Suprapubic skin (tissue), 4 donors: ENCODE measurements around the gene OSGEP. TPM values are rescaled to one million over a fixed set of nuclear protein-coding genes. Genes with fewer than 3 reads are reported as not detected.
A peak's percentile ranks its signal among the peaks of the same experiment; 100 is the strongest.

Source experiments
- DNase-seq, 2 donors: peaks; one replicate each; pipeline ENCODE4 v3.0.0-alpha.2; 2019; ENCODE audit warnings: low spot score in 2 of 2
- H3K27ac ChIP-seq: fragments of 200-600 bp; sonication (generic); one replicate; pipeline ENCODE4 v1.5.1; 2019
- H3K27me3 ChIP-seq: fragments of 200-600 bp; sonication (generic); one replicate; pipeline ENCODE4 v1.5.1; 2019
- H3K36me3 ChIP-seq: fragments of 200-600 bp; sonication (generic); one replicate; pipeline ENCODE4 v1.5.1; 2019
- H3K4me1 ChIP-seq: fragments of 200-600 bp; sonication (generic); one replicate; pipeline ENCODE4 v1.5.1; 2019
- H3K4me3 ChIP-seq: fragments of 200-600 bp; sonication (generic); one replicate; pipeline ENCODE4 v1.5.1; 2019; ENCODE audit warnings: mild to moderate bottlenecking
- H3K9me3 ChIP-seq: fragments of 200-600 bp; sonication (generic); one replicate; pipeline ENCODE4 v1.5.1; 2019
- EP300 ChIP-seq: sonication (generic); formaldehyde crosslinking; IDR thresholded peaks from one replicate; pipeline ENCODE4 v1.6.1; 2017; ENCODE audit warnings: antibody characterized with exemption
- POLR2A ChIP-seq, 2 donors: fragments of 450-650 bp; IDR thresholded peaks; one replicate each; pipeline ENCODE4 v1.6.1; 2017; ENCODE audit warnings: antibody characterized with exemption in 2 of 2, mild to moderate bottlenecking in 2 of 2, moderate library complexity in 2 of 2
- POLR2AphosphoS5 ChIP-seq, 3 donors: sonication (generic); formaldehyde crosslinking; IDR thresholded peaks; one replicate each; pipeline ENCODE4 v1.6.1; 2017; ENCODE audit warnings: antibody characterized with exemption in 3 of 3
- WGBS: methylation state at CpG from one replicate; pipeline ENCODE4 v1.1.5; 2018; 5-methylcytosine and 5-hydroxymethylcytosine counted together
- total RNA-seq, 4 donors: library from RNA; depleted of rRNA; stranded (reverse); fragments of >200 nt; gene quantifications; one replicate each; pipeline ENCODE4 v1.1.0, GENCODE V29; 2016
- TF ChIP-seq, protein P1 (sequence below), 2 donors: fragments of 200-600 bp in 1 of 2; fragments of 450-650 bp in 1 of 2; sonication (generic) in 1 of 2; IDR thresholded peaks; one replicate each; pipeline ENCODE4 v1.5.1; 2016 to 2019; ENCODE audit warnings: antibody characterized with exemption in 2 of 2, mild to moderate bottlenecking in 1 of 2, moderate library complexity in 1 of 2

The OSGEP gene
- total RNA-seq, 4 donors from 2014 or later: 40.8 to 91.0 (median 44.8) TPM

DNA sequence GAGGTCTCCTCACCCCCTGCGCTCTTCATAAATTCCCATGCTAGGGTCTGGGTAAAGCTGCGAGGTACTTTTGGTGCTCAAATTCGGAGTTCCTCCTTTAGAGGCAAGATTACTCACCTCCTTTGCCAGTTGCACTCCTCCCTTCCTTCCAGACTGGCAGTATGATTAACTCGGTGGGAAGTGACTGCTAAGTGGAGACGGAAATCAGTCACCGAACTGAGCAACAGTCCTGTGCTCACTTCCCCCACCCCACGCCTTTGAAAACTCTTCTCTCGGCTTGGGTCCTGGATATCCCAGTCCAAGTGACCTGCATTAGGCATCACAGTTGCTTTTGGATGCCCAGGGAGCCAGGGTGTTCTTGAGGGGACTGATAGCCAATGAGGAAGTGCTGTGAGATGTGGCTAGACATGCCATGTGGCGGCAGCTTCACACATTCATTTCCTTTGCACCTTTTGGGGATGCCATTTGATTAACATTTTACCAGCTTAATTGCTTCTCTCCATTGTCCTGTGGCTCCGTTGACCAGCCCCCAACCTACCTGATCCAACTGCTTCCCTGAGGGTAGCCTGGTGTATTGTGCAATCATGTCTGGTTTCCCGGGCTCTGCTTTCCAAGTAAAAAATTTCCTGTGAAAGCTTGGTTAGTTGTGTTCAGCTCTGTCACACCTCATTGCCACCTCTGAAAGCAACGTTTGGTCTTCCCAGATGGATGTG, 15.4 kb upstream of the OSGEP start:
- Histone ChIP-seq H3K4me1 (peaks cover 20% of the 10 kb centered on the region), H3K27ac (peak overlapping the region; percentile 92), H3K27me3 (no peaks in the 10 kb centered on the region), H3K4me3 (peak overlapping the region; percentile 75), H3K36me3 (peaks cover 30% of the 10 kb centered on the region), H3K9me3 (no peaks in the 10 kb centered on the region)
- DNase-seq: peak in 1 of 2 donors; percentile 73
- 3% methylated on average over 12 of the region's 12 CpGs for WGBS
- TF ChIP-seq POLR2AphosphoS5 (IDR thresholded peaks at IDR 0.05): no peak
- no peak for TF ChIP-seq POLR2A (IDR thresholded peaks at IDR 0.05)
- TF ChIP-seq, protein P1, sequence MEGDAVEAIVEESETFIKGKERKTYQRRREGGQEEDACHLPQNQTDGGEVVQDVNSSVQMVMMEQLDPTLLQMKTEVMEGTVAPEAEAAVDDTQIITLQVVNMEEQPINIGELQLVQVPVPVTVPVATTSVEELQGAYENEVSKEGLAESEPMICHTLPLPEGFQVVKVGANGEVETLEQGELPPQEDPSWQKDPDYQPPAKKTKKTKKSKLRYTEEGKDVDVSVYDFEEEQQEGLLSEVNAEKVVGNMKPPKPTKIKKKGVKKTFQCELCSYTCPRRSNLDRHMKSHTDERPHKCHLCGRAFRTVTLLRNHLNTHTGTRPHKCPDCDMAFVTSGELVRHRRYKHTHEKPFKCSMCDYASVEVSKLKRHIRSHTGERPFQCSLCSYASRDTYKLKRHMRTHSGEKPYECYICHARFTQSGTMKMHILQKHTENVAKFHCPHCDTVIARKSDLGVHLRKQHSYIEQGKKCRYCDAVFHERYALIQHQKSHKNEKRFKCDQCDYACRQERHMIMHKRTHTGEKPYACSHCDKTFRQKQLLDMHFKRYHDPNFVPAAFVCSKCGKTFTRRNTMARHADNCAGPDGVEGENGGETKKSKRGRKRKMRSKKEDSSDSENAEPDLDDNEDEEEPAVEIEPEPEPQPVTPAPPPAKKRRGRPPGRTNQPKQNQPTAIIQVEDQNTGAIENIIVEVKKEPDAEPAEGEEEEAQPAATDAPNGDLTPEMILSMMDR (IDR thresholded peaks at IDR 0.05): no peak
- TF ChIP-seq EP300: no peak

- WGBS: 0% methylated on average over 16 of the region's 40 CpGs
- Histone ChIP-seq H3K27me3 (no peaks in the 10 kb centered on the region), H3K4me3 (peak within 1 kb of the TSS; percentile 75), H3K36me3 (peaks cover 23% of the 10 kb centered on the region), H3K4me1 (peaks cover 20% of the 10 kb centered on the region), H3K9me3 (no peaks in the 10 kb centered on the region), H3K27ac (peak within 1 kb of the TSS; percentile 92)
- TF ChIP-seq, protein P1 (IDR thresholded peaks at IDR 0.05): no peak
- TF ChIP-seq POLR2AphosphoS5 (IDR thresholded peaks at IDR 0.05) (peak; percentile 67 to 94 (median 93)), POLR2A (IDR thresholded peaks at IDR 0.05) (peak; percentile 82 to 92), EP300 (no peak)
- DNase-seq: peak; percentile 95
Measured at GRCh38 chr14:20469242-20469889, 14.8 kb upstream of the OSGEP start, which contains the start of gene PNP. TSS of gene PNP (plus strand) at chr14:20469406. CDS start at chr14:20469525, 119 bp downstream.

DNA sequence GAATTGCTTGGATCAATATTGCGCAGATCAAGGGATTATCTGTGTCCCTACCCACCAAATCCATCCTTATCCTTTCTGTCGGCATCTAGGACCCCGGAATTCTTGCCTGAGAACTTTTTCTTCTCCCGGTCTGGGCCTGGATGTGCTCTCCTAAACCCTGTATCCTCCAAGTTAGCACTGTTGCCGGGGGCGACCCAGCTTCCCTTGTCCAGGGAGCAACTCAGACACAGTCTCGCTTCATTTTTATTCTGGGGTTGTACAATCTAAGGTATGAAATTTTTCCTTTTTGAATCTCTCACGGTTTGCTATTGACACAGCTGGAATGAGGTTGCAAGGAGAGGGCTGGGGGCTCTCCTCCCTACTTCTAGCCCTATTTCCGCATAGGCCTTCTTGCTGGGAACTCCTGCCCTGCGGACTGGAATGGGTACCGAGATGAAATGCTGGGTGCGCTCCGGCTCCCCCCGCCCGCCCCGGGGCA, 14.2 kb upstream of the OSGEP start:
- H3K9me3 ChIP-seq: no peaks in the 10 kb centered on the region
- peaks cover 20% of the 10 kb centered on the region for H3K4me1 ChIP-seq
- no peak for DNase-seq
- TF ChIP-seq, protein P1 (IDR thresholded peaks at IDR 0.05): no peak
- TF ChIP-seq POLR2A (IDR thresholded peaks at IDR 0.05) (no peak), EP300 (no peak), POLR2AphosphoS5 (IDR thresholded peaks at IDR 0.05) (no peak)
- peaks cover 17% of the 10 kb centered on the region for H3K36me3 ChIP-seq
- no peaks in the 10 kb centered on the region for H3K27me3 ChIP-seq
- 36% methylated on average over 12 of the region's 16 CpGs for WGBS
- peak overlapping the region; percentile 75 for H3K4me3 ChIP-seq
- H3K27ac ChIP-seq: peak overlapping the region; percentile 92

DNA sequence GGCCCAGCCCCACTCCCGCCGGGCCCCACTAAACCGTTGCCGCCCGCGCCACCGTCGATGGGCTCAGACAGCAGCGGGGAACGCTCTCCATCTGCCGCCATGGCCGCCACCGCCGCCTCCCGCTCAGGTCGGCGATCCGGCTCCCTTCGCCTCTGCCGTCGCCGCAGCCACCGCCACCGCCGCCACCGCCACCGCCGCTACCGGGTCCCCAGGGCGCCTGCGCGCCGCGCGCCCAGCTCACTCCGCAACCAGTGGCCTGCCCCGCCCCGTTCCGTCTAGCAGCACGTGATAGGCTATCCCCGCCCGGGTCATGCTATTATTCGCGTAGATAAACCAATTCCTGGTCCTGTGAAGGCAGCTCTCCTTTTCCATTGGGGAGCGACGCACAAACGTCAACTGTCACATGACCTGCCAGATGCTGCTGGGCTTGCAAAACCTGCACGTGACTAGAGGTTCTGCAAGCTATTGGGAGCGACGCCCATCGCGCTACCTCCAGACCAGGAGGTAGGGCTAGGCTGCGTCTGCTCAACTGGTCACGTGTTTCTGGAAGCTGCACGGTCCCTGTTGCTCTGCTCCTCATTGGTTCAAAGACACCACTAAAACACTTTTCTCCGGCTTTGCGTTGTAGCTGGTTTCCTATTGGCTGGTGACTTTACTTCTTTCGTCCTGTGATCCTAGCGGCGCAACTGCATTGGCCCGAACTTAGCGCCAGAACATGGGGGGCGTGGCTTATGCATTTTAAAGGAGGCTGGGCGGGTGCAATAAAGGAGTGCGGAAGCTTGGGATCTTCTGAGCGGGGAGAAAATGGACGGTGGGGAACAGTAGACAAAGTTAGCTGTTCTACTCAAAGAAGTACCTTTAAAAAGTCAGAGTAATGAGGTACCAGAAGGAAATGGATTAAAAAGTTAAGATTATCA, 6.9 kb upstream of the OSGEP start, which contains the start of gene PIP4P1:
PIP4P1 (minus strand) TSS at position 210 of the 917 bp plus-strand sequence; CDS start at position 101, 109 bp downstream.
- WGBS: under 1% methylated on average over 28 of the region's 67 CpGs
- H3K9me3 ChIP-seq: no peaks in the 10 kb centered on the region
- peak within 1 kb of the TSS; percentile 80 for H3K4me3 ChIP-seq
- TF ChIP-seq EP300 (no peak), POLR2A (IDR thresholded peaks at IDR 0.05) (peak; percentile 52 to 93), POLR2AphosphoS5 (IDR thresholded peaks at IDR 0.05) (peak; percentile 52 to 99 (median 67))
- TF ChIP-seq, protein P1 (IDR thresholded peaks at IDR 0.05): no peak
- DNase-seq: peak; percentile 99 to 100
- peaks cover 24% of the 10 kb centered on the region for H3K4me1 ChIP-seq
- no peaks in the 10 kb centered on the region for H3K27me3 ChIP-seq
- H3K36me3 ChIP-seq: peaks cover 27% of the 10 kb centered on the region
- peak within 1 kb of the TSS; percentile 95 for H3K27ac ChIP-seq
